ENCODE measurements around the gene ZNF580. TPM values are rescaled to one million over a fixed set of nuclear protein-coding genes. Genes with fewer than 3 reads are reported as not detected.

Gene ZNF580
- total and polyA plus RNA-seq, 2 of the 8 experiments (the other 6 are each of a cell fraction or from before 2014, with no cell fraction given) = 12.0 to 24.6 TPM

- 95% methylated on average over 33 of the region's 55 CpGs; no CpG with 5 or more reads in 1 of the 2 experiments for WGBS, 2 experiments (ENCODE audit: extremely low coverage in 1 of 2, insufficient coverage in 1 of 2, insufficient read length in 1 of 2, insufficient replicate concordance in 2 of 2, low coverage in 1 of 2, low lambda C conversion rate in 2 of 2, missing lambda C conversion rate in 1 of 2)
- CTCF ChIA-PET (ENCODE audit: partially characterized antibody) = interaction anchor here (3.2 to 8.0 kb wide), 2 partner anchors 10 to 16 kb away, joined by 9 to 38 read pairs; partner anchors contain the start of gene ZNF865
- no peak for TF ChIP-seq CEBPB (IDR thresholded peaks at IDR 0.05; ENCODE audit: low read depth, low read length)
- no peak for TF ChIP-seq SIRT6 (IDR thresholded peaks at IDR 0.05; ENCODE audit: low read length)
- TF ChIP-seq KDM1A (IDR thresholded peaks at IDR 0.05; ENCODE audit: borderline replicate concordance, low read length) = no peak
- no peak for TF ChIP-seq RNF2 (IDR thresholded peaks at IDR 0.05; ENCODE audit: borderline replicate concordance, low read depth, low read length, missing control alignments, poor library complexity, severe bottlenecking)
- TF ChIP-seq EZH2 (IDR thresholded peaks at IDR 0.05; ENCODE audit: low read depth, low read length, severe bottlenecking) = no peak
- no peak for TF ChIP-seq NRF1 (IDR thresholded peaks at IDR 0.05; ENCODE audit: low read depth, low read length)
- no peak for TF ChIP-seq SP4 (IDR thresholded peaks at IDR 0.05; ENCODE audit: low read length)
- TF ChIP-seq JUND (IDR thresholded peaks at IDR 0.05; ENCODE audit: low read length) = no peak
- no peak for TF ChIP-seq SIX5 (IDR thresholded peaks at IDR 0.05; ENCODE audit: low read depth, low read length)
- TF ChIP-seq KDM5A (IDR thresholded peaks at IDR 0.05; ENCODE audit: low read length) = no peak
- no peak for TF ChIP-seq CHD1 (IDR thresholded peaks at IDR 0.05; ENCODE audit: low read depth, low read length)
- no peak for TF ChIP-seq RXRA (IDR thresholded peaks at IDR 0.05; ENCODE audit: insufficient read depth, low read depth, low read length)
- TF ChIP-seq HDAC6 (IDR thresholded peaks at IDR 0.05; ENCODE audit: low read depth, low read length) = no peak
- TF ChIP-seq HDAC2 (IDR thresholded peaks at IDR 0.05; ENCODE audit: borderline replicate concordance in 1 of 2, low read depth in 2 of 2, low read length in 2 of 2) = no peak
Observed at GRCh38 chr19:55621673-55622231, 19.1 kb upstream of the ZNF580 start.

More at GRCh38 chr19:55621673-55622231, 19.1 kb upstream of the ZNF580 start:
- Histone ChIP-seq H2BK12ac (ENCODE audit: low read depth, low read length) (no peak overlapping the region), H2BK120ac (replicated peaks; ENCODE audit: low read depth, low read length) (no peak overlapping the region), H3K23ac (ENCODE audit: insufficient read length) (no peak overlapping the region), H3K4me3 (ENCODE audit: extremely low read depth in 1 of 4, insufficient read depth in 2 of 4, low read depth in 3 of 4, low read length in 4 of 4) (no peak overlapping the region), H3K14ac (ENCODE audit: insufficient read length) (no peak overlapping the region), H4K91ac (replicated peaks; ENCODE audit: insufficient read length, low read length) (no peak overlapping the region), H3K9ac (replicated peaks in 1 of 4; ENCODE audit: extremely low read depth in 1 of 4, low read depth in 3 of 4, low read length in 3 of 4) (no peak overlapping the region), H3K27me3 (replicated peaks in 1 of 4; ENCODE audit: control insufficient read depth in 3 of 4, extremely low read depth in 1 of 4, insufficient read depth in 3 of 4, low read length in 3 of 4) (peaks cover 0 to 2% (median 0%) of the 10 kb centered on the region in 4 experiments; a peak in 1 of 7 replicates), H3K23me2 (ENCODE audit: low read depth, low read length) (no peaks in the 10 kb centered on the region), H3K9me3 (ENCODE audit: insufficient read depth in 2 of 2, low read depth in 1 of 2, low read length in 1 of 2) (no peaks in the 10 kb centered on the region), H2BK20ac (ENCODE audit: low read length) (no peak overlapping the region), H3K18ac (ENCODE audit: extremely low read depth, low read length) (no peak overlapping the region), H4K5ac (ENCODE audit: insufficient read length, low read depth, low read length) (no peak overlapping the region), H3K27ac (ENCODE audit: low read depth, low read length) (no peak overlapping the region), H3K4ac (replicated peaks; ENCODE audit: insufficient read length, low read depth, low read length) (no peak overlapping the region), H4K20me1 (replicated peaks in 1 of 2; ENCODE audit: control insufficient read depth in 1 of 2, insufficient read depth in 2 of 2, low read length in 2 of 2) (peaks cover 1 to 5% of the 10 kb centered on the region in 2 experiments), H3K79me1 (ENCODE audit: low read depth, low read length) (no peaks in the 10 kb centered on the region), H2BK5ac (ENCODE audit: low read depth, low read length) (no peak overlapping the region), H2AFZ (ENCODE audit: low read length) (no peak overlapping the region), H3K4me1 (replicated peaks in 1 of 4; ENCODE audit: control insufficient read depth in 3 of 4, insufficient read depth in 4 of 4, low read length in 3 of 4) (peaks cover 0 to 3% (median 0%) of the 10 kb centered on the region in 4 experiments; a peak in 3 of 7 replicates), H3K79me2 (ENCODE audit: control insufficient read depth in 1 of 2, insufficient read depth in 2 of 2, low read length in 2 of 2) (no peaks in the 10 kb centered on the region), H2BK15ac (ENCODE audit: low read length) (no peak overlapping the region), H3K56ac (replicated peaks; ENCODE audit: insufficient read length, low read depth, low read length) (no peak overlapping the region), H4K8ac (ENCODE audit: extremely low read depth, insufficient read depth, low read length) (no peak overlapping the region), H2AK5ac (ENCODE audit: low read depth, low read length) (no peak overlapping the region), H3K36me3 (ENCODE audit: control insufficient read depth in 2 of 4, insufficient read depth in 4 of 4, low read length in 3 of 4) (peaks cover 0 to 11% (median 4%) of the 10 kb centered on the region in 4 experiments; a peak in 5 of 8 replicates), H3K4me2 (ENCODE audit: insufficient read depth in 1 of 2, low read depth in 2 of 2, low read length in 2 of 2) (no peak overlapping the region)
- POLR2A ChIA-PET (ENCODE audit: partially characterized antibody) = interaction anchor here (1.2 to 6.8 kb wide), 5 partner anchors 10 to 22 kb away, joined by 3 to 32 read pairs (median 11); partner anchors contain the start of genes FIZ1, ZNF524 and ZNF865
- FAIRE-seq (no peak), DNase-seq (ENCODE audit: low read depth in 1 of 2, low spot score in 2 of 2) (no peak)

Measured in H1 (cell line).